Activated naive CD8-positive, alpha-beta T cell (primary cell): ENCODE results near the gene CLCA4.

Experiments used
- H3K27ac Mint-ChIP-seq: one replicate; pipeline ENCODE4 v1.8.0; 2021; ENCODE audit warnings: mixed read lengths
- H3K27me3 Mint-ChIP-seq: one replicate; pipeline ENCODE4 v1.8.0; 2021; ENCODE audit warnings: mixed read lengths
- H3K36me3 Mint-ChIP-seq: one replicate; pipeline ENCODE4 v1.8.0; 2021; ENCODE audit warnings: mixed read lengths
- H3K4me1 Mint-ChIP-seq: one replicate; pipeline ENCODE4 v1.8.0; 2021; ENCODE audit warnings: low read depth, mixed read lengths
- H3K4me3 Mint-ChIP-seq: one replicate; pipeline ENCODE4 v1.8.0; 2021; ENCODE audit warnings: mild to moderate bottlenecking, mixed read lengths
- H3K9me3 Mint-ChIP-seq: one replicate; pipeline ENCODE4 v1.8.0; 2021; ENCODE audit warnings: low read depth, mixed read lengths

Gene CLCA4

GRCh38 chr1:86621286-86621685 lies 74.4 kb downstream of the CLCA4 start:
- Mint-ChIP-seq H3K4me3 (no peak overlapping the region), H3K9me3 (no peaks in the 10 kb centered on the region), H3K4me1 (peaks cover 5% of the 10 kb centered on the region)

More at GRCh38 chr1:86621286-86621685, 74.4 kb downstream of the CLCA4 start:
- no peak overlapping the region for H3K27ac Mint-ChIP-seq
- no peaks in the 10 kb centered on the region for H3K36me3 Mint-ChIP-seq
- H3K27me3 Mint-ChIP-seq = peaks cover 5% of the 10 kb centered on the region
